ENCODE data around the gene HDAC4.

Gene HDAC4

DNA sequence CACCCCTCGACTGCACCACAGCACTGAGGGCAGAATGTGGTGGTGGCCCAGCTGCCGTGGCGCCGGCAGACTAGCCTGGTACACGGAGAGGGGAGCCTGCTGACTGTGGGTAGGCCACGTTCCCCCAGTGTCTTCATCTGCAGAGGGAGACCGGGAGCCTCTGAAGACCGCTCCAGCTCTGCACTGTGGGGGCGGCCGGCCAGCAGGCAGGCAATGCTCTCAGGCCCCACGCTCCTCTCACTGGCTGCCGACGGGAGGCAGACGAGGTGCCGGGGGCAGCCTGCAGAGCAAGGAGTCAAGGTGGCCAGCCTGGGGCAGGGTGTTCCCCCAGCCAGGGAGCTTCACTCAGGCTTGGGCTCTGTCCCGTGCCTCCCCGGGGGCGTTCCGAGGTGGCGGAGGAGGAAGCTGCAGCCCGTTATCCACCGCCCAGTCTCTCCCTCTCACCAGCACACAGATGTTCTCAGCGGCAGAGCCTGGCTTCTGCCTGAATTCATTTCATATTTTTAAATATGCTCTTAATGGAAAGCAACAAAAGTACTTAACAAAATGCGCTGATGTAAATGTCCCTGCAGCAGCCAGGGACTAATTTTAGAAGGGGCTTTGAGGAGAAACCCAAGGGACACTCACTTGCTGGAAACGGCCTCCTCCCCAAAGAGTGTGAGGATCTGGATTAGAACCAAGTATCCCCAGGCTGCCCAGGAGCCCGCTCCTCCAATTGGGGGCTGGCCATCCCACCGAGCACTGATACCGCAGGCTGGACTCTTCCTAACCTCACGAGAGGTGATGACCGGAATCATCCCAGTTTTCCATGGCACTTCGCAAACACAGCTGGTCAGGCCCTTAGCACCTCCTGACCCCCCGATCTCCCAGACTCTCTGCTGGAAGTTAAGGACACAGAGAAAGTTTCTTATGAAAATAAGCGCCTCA lies 87.8 kb downstream of the HDAC4 start:
- TF ChIP-seq, protein P1, sequence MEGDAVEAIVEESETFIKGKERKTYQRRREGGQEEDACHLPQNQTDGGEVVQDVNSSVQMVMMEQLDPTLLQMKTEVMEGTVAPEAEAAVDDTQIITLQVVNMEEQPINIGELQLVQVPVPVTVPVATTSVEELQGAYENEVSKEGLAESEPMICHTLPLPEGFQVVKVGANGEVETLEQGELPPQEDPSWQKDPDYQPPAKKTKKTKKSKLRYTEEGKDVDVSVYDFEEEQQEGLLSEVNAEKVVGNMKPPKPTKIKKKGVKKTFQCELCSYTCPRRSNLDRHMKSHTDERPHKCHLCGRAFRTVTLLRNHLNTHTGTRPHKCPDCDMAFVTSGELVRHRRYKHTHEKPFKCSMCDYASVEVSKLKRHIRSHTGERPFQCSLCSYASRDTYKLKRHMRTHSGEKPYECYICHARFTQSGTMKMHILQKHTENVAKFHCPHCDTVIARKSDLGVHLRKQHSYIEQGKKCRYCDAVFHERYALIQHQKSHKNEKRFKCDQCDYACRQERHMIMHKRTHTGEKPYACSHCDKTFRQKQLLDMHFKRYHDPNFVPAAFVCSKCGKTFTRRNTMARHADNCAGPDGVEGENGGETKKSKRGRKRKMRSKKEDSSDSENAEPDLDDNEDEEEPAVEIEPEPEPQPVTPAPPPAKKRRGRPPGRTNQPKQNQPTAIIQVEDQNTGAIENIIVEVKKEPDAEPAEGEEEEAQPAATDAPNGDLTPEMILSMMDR (IDR thresholded peaks at IDR 0.05; ENCODE audit: control insufficient read depth, insufficient read depth, low read depth, low read length, missing control alignments): no peak
- H3K4me3 ChIP-seq (ENCODE audit: control insufficient read depth, low read depth, low read length): no peak overlapping the region
- DNase-seq (ENCODE audit: low read depth): no peak

- DNase-seq (ENCODE audit: low read depth): no peak
- no peak overlapping the region for H3K4me3 ChIP-seq (ENCODE audit: control insufficient read depth, low read depth, low read length)
- TF ChIP-seq, protein P1 (IDR thresholded peaks at IDR 0.05; ENCODE audit: control insufficient read depth, insufficient read depth, low read depth, low read length, missing control alignments): no peak
Measured at GRCh38 chr2:239312081-239312511, 88.7 kb downstream of the HDAC4 start.

GRCh38 chr2:239311132-239312040 lies 89.4 kb downstream of the HDAC4 start:
- no peak overlapping the region for H3K4me3 ChIP-seq (ENCODE audit: control insufficient read depth, low read depth, low read length)
- no peak for DNase-seq (ENCODE audit: low read depth)

DNA sequence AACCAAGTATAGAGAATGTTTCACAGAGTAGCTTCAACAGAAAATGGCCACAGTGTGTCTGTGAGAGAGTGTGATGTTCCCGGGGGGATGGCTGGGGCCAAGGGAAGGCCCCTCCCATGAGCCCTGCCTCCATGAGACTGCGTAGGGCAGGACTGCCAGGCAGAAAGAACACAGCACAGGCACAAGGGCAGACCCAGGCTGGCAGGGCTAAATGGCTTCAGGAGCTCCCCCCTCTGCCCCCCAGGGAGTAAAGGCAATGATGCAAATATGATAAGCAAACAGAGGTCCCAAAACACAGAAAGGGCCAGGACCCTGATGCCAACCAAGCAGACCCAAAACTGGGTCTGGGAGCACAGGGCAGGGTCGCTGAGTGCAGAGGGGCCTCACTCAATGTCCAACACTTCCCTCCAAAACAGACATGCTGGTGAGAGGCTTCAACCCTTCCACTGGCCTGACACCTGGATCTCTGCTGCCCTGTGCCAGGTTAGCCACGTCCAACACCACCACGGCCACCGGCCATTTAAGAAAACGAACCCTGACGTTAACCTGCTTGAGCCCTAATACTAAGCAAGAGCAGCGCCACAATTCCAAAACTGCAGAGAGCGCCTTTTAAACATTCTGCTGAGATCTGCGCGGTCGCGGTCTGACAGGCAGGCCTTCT lies 90.3 kb downstream of the HDAC4 start:
- TF ChIP-seq, protein P1 (IDR thresholded peaks at IDR 0.05; ENCODE audit: control insufficient read depth, insufficient read depth, low read depth, low read length, missing control alignments): no peak
- no peak overlapping the region for H3K4me3 ChIP-seq (ENCODE audit: control insufficient read depth, low read depth, low read length)
- DNase-seq (ENCODE audit: low read depth): no peak

More at GRCh38 chr2:239311132-239312040, 89.4 kb downstream of the HDAC4 start:
- TF ChIP-seq, protein P1 (IDR thresholded peaks at IDR 0.05; ENCODE audit: control insufficient read depth, insufficient read depth, low read depth, low read length, missing control alignments): no peak

- no peak for DNase-seq (ENCODE audit: low read depth)
- peak overlapping the region; percentile 44; the same call in 1 of the 2 replicates for H3K4me3 ChIP-seq (ENCODE audit: control insufficient read depth, low read depth, low read length)
Measured at GRCh38 chr2:239309398-239310245, 91.2 kb downstream of the HDAC4 start.

More at GRCh38 chr2:239309398-239310245, 91.2 kb downstream of the HDAC4 start:
- TF ChIP-seq, protein P1 (IDR thresholded peaks at IDR 0.05; ENCODE audit: control insufficient read depth, insufficient read depth, low read depth, low read length, missing control alignments): peak; percentile 2

All from AG09309 (cell line).